GM18861 (cell line): Measurements from ENCODE around the gene SEC16B.
"Not testable (repeated sequence)": the region's sequence is repeated elsewhere in the genome, so short reads cannot be mapped to it uniquely, and the experiment has no call there.

Experiments
- ATAC-seq: cut with Tn5 transposase; IDR thresholded peaks from one replicate; pipeline ENCODE4 v1.9.1; 2021; ENCODE audit not compliant: unreplicated experiment

The SEC16B gene, protein sequence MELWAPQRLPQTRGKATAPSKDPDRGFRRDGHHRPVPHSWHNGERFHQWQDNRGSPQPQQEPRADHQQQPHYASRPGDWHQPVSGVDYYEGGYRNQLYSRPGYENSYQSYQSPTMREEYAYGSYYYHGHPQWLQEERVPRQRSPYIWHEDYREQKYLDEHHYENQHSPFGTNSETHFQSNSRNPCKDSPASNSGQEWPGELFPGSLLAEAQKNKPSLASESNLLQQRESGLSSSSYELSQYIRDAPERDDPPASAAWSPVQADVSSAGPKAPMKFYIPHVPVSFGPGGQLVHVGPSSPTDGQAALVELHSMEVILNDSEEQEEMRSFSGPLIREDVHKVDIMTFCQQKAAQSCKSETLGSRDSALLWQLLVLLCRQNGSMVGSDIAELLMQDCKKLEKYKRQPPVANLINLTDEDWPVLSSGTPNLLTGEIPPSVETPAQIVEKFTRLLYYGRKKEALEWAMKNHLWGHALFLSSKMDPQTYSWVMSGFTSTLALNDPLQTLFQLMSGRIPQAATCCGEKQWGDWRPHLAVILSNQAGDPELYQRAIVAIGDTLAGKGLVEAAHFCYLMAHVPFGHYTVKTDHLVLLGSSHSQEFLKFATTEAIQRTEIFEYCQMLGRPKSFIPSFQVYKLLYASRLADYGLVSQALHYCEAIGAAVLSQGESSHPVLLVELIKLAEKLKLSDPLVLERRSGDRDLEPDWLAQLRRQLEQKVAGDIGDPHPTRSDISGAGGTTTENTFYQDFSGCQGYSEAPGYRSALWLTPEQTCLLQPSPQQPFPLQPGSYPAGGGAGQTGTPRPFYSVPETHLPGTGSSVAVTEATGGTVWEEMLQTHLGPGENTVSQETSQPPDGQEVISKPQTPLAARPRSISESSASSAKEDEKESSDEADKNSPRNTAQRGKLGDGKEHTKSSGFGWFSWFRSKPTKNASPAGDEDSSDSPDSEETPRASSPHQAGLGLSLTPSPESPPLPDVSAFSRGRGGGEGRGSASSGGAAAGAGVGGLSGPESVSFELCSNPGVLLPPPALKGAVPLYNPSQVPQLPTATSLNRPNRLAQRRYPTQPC

DNA sequence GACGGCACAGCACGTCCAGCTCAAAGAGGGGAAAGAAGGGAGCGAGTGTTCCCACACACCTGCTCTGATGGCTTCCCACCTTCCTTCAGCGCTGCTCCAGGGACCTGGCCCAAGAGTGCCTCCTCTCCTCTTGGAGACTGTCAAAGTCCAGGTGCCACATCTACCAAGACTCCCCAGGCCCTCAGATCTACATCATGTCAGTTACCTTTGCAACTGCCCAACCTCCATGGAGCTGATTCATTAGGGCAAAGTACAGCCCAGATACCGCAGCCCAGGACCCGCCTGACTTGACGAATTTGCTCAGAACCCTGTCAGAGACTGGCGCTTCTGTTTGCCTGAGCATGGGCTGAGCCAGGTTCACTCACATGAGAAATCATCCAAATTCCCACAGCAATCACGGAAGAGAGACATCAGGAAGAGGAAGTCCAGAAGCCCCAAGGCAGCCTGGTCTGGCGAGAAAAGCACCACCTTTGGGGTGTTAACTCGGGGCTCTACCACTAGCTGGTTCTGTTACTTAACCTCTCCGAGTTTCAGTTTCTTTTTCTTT is at the start of gene SEC16B:
Gene SEC16B (minus strand): TSS at position 234 of the 547 bp plus-strand sequence. CDS start 2,077 bp downstream, outside the sequence.
- no peak for ATAC-seq

DNA sequence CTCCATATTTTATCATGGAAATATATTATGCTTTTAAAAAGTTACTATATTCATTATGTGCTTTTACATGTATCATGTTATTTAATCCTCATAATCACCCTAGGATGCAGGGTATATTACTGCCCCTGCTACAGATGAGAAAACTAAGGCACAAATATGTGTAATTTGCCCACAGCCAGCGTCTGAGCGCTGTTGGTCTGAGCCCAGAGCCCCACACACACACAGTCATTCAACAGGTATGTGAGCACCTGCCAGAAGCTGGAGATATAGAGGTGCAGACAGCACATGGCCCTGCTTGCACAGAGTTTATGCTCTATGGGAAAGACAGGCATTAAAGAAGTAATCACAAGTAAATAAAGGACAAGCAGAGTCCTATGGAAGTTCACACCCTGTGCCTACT is 49.8 kb upstream of the SEC16B start:
- ATAC-seq = no peak

DNA sequence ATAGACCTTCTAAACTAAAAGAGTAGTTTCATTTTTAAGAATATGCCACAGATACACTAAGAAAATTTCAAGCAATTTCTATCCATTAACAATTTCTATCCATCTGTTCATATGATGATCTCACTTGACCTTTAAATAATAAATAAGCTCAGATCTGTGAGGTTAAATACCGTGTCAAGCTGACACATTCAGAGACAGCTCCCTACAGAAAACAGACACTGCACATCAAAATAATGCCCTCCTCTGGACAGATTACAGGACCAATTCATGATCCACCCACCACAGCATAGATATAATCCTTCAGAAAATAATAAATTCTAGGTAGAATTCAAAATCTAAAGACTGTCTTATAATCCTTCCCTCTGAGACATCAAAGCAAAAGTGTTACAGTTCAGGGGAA is 49.4 kb upstream of the SEC16B start:
- ATAC-seq = no peak

DNA sequence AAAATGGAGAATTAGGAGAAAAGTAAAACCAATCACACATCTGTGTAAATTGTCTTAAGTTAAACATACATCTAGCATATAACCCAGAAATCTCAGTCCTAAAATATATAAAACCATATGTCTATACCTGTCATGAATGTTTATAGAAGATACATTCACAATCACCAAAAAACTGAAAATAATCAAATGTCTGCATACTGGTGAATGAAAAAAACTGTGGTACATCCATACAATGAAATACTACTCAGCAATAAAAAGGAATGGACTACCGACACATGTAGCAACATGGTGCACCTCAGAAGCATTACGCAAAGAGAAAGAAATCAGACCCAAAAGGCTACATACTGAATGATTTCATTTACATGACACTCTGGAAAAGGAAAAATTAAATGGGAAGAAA is 47.7 kb upstream of the SEC16B start:
- no peak for ATAC-seq

DNA sequence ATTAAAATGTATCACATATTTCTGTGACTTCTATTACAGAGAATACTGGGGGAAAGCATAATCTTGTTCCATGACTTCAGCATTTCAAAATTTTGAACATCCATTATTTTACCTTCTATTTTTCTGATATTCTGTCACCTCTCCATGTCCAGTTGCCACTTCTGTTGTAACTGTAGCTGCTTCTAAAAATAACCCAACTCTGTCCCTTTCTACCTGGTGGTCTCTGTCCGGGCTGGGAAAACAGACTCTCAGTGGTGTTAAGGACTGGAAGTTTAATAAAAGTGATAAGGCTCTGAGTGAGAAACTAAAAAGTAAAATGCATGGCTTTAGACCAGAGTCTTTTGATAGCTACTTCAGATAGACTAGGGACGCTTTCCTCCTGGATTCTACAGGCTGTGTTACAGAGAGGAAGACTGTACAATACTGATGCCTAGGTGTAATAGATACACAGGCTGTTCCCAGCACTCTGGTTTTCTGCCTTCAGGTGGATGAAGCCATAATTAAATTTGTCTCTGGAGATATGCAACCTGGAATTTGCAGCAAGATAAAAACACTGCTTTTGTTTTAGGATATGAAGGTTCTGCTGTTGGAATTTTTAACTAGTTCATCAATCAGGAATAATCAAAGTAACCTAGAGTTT is 42.1 kb upstream of the SEC16B start:
- no peak for ATAC-seq

DNA sequence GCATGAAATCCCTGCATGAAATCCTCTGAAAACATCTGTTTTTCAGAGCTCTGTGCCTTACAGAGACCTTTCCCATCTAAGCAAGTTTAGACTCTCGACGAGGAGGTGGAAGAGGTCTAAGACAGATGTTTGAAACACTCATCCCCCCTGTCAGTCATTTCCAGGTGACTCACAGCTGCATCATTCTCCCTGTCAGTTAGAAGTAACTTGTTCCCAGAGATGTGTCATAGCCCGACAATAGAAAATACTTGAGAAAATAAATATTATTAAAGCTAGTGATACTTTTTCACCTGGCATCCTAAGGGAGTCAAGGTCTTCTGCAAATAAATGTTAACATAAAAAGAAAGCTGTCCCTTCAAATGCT is 41.6 kb upstream of the SEC16B start:
- ATAC-seq = no peak

DNA sequence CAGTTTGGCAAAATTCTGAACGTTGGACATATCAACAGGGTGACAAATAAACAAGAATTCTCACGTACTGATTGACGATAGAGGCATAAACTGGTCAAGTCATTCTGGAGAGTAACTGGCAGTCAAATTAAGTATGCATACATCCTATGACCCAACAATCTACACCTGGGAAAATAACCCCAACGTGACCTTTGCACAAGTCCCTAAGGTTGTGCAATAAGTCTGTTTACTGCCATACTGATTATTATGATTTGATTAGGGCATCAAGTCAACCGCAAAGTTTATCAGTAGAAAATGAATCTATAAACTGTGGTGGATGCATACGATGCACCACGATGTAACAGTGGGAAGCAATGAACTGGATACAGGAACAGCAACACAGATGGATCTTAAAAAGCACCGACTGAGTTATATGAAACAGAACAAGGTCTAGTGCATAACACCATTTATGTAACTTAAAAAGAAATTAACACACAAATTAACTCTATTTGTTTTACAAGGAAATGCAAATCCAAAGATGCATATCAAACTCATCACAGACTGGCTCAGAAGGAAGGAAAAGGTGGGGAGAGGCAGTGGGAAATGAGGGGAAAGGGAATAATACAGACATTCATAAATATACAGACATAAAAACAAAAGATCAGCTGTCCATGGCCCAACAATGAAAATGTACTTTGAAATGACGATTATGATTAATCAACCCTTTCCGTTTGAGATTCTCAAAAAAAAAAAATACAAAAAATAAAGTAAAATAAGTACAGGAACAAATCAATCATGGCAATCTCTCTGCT is 41.0 kb upstream of the SEC16B start:
- no peak for ATAC-seq

DNA sequence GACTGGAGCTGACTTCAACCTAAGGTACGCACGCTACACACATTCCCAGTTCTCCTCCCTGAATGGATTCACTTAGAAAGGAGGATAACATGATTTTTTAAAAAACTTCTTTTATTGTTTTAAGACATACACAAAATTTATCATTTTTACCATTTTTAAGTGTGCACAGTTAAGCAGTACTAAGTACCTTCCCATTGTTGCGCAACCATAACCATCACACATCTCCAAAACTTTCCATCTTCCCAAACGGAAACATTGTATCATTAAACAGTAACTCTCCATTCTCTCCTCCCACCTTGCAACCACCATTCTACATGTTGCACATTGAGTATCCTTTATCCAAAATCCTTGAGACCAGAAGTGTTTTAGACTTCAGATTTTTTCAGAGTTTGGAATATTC is 36.2 kb upstream of the SEC16B start:
- ATAC-seq = no peak

DNA sequence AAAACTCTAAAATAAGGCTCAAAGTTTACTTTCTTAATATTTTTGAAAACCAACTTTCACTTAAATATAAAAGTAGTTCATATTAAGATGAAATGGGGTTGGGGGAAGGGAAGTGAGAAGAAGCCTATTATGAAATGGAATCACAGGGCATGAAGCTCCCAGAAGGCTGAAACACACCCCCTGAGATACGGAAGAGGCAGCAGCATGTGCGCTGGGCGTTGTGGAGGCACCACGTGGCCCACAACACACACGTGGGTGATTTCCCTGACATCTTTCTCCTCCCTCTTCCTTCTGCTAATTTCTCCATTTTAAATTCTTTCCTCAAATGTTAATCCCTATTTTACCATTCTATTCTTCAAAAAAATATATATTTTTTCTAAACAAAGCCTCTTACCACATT is 35.6 kb upstream of the SEC16B start:
- ATAC-seq = no peak

DNA sequence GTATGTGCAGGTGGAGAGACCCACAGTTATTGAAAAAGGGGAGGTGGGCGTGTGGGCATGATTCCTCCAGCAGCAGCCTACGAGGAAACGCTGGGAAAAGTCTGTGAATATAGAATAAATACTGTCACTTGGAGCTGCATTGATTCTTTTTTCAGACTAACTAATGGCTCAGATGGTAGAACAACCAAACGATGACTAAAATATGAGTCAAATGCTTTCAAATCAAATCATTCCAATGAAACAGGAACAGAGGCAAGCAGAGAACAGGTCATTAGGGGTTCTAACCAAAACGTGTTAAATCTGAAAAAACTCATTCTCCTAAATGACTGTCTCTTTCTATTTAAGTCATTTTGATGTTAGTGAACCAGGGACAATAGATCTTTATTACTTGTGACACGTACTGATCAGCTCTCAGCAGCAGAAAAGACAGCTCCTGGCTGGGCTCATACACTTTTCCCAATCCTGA is 35.1 kb upstream of the SEC16B start:
- ATAC-seq = peak; percentile 80

DNA sequence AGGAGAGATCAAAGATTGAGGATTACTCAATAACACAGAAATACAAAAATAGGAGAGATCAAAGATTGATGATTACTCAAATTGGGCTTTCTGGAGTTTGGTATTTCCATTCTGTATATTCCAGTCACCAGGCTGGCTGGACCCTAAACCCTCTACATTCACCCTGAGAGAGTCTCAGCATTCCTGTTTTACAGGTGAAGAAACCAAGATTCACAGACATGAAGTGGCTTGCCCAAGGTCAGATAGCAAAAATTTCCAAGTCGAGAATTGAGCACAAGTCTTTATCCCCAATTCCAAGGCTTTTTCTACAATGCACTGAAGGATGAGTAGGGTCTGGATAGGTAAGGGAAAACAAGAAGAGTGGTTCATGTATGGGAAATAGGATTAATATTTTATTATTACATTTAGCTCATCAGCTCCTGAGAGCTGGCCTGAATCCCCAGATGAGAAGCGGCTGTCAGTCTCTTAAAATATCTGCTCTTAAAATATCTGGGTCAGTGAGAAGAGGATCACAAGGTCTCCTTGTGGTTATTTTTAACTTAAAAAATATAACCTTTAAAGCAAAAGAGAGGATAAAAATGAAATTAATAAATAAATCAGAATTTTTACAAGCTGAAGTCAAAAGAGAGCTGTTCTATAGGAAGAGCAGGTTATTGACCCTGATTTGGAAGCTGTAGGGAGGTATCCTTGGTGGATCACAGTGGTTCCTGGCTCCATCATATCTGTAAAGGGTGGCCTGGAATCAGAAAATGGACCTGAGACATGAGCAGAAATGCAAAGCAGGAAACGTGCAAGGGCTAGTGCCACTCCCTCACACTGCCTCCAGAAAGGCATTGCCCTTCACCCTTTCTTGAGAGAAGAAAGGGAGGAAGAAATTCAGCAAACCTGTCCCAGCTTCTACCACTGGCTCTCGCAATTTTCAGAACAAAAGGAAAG is 29.1 kb upstream of the SEC16B start:
- no peak for ATAC-seq

DNA sequence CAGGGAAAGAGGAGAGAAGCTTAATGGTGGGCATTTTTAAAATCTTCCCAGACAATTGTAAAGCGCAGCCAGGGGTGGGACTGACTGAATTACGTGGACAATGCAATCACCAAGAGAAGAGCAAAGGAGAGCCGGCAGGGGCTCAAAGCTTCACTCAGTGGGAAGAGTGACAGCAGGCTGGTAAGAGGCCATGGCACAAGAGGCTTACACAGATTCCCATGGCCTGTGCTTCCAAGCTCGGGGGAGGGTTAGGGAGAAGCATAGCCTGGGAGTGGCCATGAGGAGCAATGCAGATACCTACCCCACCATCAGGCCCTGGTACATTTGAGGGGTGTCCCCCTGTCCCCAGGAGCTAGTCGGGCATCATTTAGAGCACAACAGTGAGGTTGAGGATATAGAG is 27.1 kb upstream of the SEC16B start:
- ATAC-seq = no peak

DNA sequence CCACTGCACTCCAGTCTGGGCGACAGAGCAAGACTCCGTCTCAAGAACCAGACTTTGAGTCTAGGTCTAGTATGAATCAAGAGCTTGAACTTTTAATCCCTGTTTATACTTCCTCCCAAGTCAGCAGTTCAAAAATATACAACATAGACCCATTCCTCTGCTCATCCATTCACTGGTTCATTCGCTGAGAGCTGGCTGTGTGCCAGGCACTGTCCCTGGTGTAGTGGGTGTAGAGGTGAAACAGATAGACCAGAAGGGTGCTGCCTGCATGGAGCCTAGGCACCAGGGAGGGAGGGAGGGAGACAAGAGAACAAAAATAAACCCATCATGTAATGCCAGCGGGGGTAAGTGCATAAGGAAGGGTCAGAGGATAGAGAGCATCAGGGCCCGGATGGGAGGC is 25.5 kb upstream of the SEC16B start:
- ATAC-seq = no peak

DNA sequence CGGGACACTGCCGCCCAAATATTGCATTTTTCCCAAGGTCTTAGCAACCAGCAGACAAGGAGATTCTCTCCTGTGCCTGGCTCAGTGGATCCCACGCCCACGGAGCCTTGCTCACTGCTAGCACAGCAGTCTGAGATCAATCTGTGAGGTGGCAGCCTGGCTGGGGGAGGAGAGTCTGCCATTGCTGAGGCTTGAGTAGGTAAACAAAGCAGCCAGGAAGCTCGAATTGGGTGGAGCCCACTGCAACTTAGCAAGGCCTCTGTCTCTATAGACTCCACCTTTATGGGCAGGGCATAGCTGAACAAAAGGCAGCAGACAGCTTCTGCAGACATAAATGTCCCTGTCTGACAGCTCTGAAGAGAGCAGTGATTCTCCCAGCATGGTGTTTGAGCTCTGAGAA is 16.4 kb upstream of the SEC16B start:
- ATAC-seq = not testable (repeated sequence)

DNA sequence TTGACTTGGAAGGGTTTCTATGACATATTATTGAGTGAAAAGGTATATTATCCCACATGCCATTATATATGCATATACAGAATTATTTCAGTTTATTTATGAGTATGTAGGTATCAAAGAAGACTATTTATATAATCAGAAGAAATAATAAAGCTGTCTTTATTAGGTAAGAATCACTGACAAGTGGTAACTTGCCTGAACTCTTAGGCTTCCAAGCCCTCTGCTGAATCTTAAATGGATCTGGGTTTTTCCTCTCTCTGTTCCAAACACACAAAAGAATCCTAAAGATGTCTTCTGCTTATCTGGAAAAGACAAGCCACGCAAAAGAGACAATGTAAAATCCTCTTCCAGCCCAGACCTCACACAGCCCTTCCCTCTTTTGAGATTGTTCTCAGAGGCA is 14.9 kb upstream of the SEC16B start:
- ATAC-seq = no peak

DNA sequence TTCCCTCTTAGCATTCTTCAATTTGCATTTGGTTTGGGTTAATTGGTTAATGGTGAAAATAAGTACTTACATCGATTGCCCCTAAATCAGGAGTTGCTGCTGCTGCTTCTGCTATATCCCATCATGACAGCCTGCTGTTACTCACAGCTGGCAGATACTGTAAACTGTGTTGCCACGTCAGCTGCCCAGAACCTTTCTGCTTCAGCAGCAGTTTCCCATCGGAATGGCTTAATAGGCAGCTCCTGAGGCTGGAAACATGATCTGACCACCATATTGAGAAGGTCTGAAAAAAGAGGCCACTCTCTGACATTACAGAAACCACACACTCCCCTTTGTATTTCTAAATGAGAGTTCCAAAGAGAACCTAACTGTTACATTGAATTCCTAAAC is 14.3 kb upstream of the SEC16B start:
- ATAC-seq = no peak

DNA sequence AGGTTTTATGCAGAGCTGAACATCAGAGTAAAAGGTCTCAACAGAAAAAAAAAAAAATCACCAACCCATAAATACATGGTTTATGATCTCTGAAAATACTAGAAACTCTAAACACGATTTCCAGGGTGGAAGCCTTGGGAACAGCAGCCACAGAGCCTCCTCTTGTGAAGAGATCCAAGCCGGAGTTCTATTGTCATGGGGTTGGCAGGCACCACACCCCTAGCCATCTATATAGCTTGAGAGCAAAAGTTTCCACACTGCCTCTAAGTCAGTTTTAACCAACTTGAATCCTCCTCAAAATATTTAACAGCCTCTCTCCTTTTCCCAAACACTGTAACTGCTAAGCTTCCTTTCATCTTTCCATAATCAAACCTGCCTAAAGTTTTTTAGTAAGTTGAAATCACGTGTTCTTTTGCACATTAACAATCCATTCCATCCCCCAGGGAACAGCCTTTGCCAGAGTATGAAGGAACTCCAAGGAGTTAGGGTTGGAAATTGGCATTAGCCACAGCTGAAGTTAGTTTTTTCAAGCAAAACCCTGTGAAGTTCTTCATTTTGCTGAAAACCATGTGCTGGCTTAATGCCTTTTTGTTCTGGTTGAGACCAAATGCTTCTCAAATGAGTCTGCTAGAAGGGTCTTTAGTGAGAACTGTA is 13.8 kb upstream of the SEC16B start:
- ATAC-seq = no peak

DNA sequence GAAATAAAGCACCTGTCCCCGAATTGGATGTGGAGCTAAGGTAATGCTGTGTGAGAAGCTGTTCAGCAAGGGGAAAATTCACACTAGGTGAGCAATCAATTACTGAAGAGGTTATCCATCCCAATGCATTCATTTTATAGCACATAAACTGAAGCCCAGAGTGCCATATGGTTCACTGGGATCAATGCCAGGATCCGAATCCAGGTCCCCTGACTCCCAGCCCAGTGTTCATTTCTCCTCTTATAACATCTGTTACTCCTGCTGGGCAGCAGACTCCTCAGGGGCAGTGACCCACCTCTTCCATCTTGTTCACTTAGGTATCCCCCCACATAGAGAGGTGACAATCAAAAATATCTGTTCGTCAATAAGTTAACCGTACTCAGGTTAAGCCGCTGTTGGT is 13.2 kb upstream of the SEC16B start:
- no peak for ATAC-seq

DNA sequence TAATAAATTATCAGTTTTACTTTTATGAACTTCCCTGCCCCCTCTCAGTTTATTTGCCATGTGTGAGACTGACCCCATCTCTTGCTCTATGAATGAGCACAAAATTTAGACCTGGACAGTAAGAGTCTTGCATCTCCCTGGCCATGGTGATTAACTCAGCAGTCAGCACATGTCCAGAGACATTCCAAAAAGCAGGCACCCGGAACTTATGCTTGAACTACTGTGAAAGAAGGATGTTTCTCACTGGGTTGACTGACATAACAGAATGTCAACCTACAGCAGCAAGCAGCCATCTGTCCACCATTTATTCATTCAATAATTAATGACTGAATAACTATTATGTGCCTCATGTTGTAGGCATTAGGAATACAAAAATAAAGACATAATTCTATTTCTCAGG is 11.3 kb upstream of the SEC16B start:
- ATAC-seq = no peak
